G401 (cell line): ENCODE data around the gene PAPSS1. TPM values are rescaled to one million over a fixed set of nuclear protein-coding genes. Genes with fewer than 3 reads are reported as not detected.
"Not testable (repeated sequence)": the region's sequence is repeated elsewhere in the genome, so short reads cannot be mapped to it uniquely, and the experiment has no call there.

Source experiments
- DNase-seq: peaks from one replicate; pipeline ENCODE4 v3.0.0-alpha.2; 2015; ENCODE audit warnings: low spot score
- in situ Hi-C: cut with HindIII; loops from 2 replicates; pipeline ENCODE4 v1.10.0; 2016; ENCODE audit warnings: low sequenced_read_pairs, mixed read lengths
- total RNA-seq: library from RNA; depleted of rRNA; stranded (reverse); fragments of >200 nt; shearing (Covaris generic); gene quantifications from 2 replicates; pipeline ENCODE4 v1.2.3, GENCODE V29; 2014

Gene PAPSS1
- total RNA-seq, 1 experiment from 2014 or later = 23.8 TPM

DNA sequence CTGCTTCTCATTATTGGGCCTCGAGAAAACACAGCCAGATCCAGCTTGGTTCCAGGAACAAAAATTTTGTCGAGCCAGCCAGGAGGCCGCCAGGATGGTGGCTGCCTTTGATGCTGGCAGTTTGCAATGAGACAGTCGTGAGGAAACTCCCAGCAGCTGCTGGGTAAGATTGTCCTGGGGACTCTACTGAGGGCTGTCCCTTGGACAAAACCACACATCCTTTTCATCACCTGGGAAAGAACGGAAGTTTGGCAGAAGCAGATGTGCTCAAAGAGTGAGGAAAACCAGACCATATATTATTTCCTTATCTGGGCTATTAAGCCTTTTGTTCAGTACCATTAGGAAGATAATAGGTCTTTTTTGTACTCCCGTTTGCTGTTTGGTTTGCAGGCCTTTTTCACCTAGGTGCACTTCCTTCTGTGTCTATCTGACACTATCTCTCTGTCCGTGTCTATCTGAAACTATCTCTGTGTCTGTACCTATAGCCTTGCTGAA lies 13.4 kb upstream of the PAPSS1 start:
- DNase-seq = no peak
- in situ Hi-C loops = no loop called here

DNA sequence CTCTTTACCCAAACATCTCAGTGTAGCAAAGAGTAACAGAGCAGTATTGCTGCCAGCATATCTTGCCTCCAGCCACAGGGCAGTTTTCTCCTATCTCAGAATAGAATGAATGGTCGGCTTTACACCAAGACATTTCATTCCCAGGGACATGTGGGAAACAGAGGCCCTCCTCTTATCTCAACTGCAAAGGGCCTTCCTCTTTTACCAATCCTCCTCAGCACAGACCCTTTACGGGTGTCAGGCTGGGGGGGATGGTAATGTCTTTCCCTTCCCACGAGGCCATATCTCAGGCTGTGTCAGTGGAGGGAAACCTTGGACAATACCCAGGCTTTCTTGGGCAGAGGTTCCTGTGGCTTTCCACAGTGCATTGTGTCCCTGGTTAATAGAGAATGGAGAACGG lies 9.0 kb upstream of the PAPSS1 start:
- in situ Hi-C loops, DNase-seq: not testable (repeated sequence)

DNA sequence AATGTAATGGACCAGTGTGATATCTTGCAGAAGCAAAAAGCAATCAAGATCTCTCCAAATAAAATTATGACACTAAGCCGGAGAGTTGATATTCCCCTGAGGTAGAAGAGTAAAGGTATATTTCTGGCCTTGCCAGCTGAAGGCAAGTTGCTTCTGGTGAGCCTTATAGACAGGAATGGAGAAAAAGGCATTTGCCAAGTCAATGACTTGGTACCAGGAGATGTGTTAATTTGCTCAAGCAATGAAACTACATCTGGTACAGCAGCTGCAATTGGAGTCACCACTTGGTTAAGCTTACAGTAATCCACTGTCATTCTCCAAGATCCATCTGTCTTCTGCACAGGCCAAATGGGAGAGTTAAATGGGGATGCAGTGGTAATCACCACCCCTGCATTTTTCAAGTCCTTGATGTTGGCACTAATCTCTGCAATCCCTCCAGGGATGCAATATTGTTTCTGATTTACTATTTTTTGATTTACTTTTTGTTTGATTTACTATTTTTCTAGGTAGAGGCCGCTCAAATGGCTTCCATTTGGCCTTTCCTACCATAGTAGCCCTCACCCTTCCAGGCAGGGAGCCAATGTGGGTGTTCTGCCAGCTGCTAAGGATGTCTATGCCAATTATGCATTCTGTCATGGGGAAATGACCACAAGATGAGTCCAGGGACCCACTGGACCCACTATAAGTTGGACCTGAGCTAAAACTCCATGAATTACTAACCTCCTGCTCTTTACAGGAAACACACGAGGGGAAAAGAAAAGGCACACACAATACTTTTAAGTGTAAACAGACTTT lies 6.3 kb upstream of the PAPSS1 start:
- in situ Hi-C loops, DNase-seq: not testable (repeated sequence)

DNA sequence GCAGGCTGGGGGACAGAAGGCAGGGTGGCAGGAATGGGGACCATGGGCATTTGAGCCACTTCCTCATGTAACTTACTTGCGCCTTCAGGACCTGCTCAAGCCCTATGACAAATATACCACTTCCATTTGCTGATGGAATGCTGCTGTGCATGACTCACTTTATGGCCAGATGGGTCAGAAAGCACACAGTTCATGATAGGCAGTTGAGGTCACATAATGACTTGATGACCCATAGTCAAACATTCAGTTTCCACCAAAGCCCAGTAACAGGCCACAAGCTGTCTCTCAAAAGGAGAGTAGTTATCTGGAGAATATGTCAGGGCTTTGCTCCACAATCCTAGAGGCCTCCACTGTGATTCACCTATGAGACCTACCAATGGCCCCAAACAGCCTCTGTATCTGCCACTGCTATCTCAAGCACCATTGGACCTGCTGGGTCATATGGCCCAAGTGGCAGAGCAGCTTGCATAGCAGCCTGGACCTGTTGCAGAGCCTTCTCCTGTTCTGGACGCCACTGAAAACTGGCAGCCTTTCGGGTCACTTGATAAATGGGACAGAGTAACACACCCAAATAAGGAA lies 5.3 kb upstream of the PAPSS1 start:
- no peak for DNase-seq

DNA sequence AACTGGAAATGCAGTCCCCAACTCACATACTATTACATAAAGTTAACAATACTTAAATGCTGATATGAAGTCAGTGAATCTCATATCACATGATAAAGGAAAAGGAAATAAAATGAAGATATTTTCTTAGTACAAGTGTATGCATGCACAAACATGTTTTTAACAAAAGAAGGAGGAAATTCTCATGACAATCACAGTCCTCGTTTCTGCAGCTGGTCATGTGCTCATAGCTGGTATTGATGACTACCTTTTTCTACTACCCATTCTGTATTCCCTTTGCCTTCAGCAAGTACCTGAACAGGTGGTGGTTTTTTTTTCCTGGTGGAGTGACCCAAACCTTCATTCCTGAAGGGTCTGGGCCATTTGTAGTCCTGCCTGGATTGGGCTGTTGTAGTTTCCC lies 3.3 kb upstream of the PAPSS1 start:
- in situ Hi-C loops, DNase-seq: not testable (repeated sequence)

More for the DNA sequence above, 5.3 kb upstream of the PAPSS1 start:
- in situ Hi-C loops = no loop called here

DNA sequence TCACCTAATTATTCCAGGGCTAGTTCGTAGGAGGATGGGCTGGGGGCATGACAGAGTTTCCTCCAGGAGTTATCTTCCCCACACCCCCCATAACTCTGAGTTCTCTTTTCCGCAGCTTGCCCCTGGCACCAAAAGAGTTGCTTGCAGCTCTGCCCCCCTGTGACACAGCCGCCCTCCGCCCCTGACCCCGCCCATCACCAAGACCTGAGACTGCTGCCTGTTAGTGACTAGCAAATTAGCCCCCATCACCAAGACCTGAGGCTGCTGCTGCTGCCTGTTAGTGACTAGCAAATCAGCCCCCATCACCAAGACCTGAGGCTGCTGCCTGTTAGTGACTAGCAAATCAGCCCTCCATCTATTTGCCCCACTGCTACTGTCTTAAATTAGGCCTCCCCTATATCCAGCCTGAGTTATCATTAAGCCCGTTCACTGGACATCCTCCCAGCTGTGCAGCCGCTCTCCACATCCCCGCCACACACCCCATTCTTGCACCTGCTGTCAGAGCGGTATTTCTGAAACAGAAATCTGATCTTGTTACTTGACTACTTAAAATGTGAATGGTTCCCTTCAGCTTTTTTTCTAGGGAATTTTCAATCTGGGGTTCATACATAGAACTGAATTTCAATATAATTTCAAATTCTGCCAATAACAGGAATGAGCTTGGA lies 1.5 kb upstream of the PAPSS1 start:
- in situ Hi-C loops = no loop called here
- DNase-seq = no peak

DNA sequence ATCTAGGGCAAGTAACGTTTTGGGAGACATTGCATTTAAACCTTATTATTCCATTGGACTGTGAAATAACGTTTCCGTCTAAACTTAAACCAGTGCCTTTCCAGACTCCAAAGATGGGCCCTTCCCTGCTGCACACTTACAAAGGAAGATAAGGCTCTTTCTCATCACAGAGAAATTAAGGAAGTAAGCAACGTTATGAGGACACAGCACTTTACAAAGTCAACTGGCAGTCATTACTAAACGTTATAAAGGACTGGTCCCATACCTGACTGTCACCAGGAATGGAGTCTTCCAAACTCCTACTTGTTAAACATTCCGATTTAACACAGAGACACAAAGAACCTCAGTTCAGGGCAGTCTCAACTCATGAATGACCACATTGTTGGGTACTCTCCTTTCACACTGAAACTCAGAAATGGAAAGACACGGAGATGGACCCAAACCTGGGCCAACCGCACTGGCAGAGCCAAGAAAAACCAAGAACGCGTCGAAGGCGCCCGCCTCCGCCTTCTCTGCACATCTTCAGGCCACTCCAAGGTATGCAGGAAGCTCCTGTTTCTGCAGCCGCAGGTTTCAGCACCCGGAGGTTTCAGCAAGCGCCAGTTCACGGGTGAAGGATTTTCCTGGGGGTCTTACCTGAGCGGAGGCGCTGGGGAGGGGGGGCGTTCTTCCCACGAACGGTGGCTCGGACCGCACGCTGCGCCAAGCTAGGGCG lies 670 bp downstream of the PAPSS1 start:
- in situ Hi-C loops = no loop called here
- DNase-seq = peak; percentile 62

DNA sequence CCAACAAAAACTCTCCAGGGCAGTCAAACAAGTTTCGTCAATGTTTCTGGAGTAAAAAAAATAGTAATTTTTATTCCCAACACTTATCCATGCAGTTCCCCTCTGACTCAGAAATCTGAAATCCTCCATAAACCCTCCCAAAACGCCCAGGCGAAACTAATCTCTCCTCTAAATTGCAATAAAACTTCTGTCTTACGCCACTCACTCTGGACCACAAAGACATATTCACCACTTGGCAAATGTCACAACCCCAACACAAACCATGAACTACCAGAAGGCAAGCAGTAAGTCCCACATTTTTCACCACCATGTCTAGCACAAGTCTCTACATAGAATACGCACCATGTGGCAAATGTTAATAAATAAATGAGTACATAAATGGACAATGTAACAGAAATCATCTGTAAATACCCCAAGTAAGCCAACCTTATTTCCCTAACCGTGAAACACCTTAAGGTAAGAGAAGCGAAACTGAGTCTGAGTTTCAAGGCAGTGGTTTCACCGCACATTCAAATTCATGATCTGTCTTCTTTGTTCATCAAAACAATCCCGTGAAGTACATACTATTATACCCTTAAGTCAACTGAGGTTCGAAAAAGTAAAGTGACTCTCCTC lies 1.6 kb downstream of the PAPSS1 start:
- DNase-seq = no peak
- in situ Hi-C loops = no loop called here

DNA sequence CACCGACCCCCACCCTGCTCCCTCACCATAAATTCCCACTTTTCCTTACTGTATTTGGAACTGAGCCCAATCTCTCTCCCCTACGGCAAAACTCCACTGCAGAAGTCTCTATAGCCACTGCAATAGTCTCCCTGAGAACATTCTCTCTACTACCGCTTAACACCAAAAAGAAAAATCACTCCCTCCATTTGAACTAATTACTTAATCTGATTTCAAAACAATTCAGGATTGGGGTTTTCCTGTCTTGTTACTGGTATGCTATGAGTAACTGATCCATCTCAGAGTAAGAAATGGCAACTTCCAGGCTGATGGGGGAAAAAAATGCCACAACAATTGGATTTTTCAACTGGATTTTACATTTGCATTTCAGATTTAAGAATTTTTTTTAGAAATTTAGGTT lies 5.8 kb downstream of the PAPSS1 start:
- in situ Hi-C loops = no loop called here
- DNase-seq = no peak

DNA sequence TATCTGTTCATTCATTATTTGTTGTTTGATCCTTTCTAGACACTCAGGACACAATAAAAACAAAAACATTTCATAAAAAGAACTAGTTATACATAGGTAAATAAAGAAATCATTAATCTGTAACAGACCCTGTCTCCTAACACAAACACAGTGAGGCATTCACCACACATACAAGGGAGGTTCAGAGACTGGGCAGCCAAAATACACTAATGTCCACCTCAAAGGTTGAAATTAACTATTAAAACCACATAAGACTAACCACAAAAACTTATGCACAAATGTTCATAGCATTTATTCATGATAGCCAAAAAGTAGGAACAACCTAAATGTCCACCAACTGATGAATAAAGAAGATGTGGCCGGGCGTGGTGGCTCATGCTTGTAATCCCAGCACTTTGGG lies 7.8 kb downstream of the PAPSS1 start:
- DNase-seq = no peak
- in situ Hi-C loops = no loop called here

DNA sequence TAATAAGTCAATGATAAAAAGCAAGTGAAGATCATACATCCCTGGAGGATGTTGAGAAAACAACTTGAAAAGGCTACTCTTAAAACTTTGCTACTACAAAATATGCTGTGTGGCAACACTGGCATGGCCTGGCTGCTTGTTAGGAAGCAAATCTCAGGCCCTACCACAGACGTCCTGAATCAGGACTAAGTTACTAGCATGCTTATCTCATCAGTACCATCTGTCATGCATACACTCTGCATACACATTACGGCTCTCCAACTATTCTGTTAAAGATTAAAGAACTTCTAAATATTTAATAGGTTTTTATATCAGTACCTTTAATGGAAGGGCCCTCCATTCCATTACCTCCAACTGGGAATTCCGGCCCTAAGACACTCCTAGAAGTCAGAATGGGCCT lies 8.2 kb downstream of the PAPSS1 start:
- in situ Hi-C loops = no loop called here
- DNase-seq = no peak

DNA sequence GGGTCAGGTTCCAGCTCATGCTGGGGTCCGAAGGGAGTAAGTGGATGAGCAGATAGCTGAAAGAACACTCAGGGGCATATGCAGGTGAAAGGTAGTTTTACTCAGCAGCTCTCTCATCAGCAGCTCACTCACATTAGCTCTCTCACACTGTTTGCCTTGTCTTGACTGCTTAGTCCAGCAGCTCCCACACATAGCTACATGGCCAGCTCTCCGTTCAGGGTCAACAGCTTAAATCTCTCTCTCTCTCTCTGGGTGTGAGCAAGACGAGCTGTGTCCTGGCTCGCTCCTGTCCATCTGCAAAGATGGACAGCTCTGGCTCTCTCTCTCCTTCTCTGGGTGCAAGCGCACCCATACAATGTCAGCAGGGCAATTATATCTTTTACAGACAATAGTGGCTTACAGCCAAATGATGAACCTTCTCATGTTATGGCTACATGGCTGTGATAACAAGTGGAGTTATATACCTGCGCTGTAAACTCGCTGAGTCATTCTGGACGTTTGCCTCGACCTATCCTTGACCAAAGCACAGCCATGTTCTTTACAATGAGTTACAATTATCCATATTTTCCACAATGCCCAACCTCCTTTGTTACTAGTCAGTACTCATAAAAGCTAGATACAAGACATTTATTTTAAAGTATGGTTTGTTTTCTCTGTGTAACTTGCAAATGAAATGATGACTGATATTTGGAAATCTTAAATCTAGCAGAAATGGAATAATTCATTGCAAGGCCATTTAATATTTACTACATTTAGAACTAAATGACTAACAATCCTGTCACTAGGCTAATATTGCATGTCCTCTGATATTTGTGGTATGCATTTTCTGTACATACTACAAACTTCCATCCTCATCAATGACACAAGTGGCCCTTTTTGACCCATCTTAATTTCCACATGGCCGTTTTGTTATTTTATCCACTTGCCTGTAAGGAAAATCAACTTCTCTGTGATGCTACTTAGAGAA lies 9.3 kb downstream of the PAPSS1 start:
- no peak for DNase-seq
- in situ Hi-C loops = no loop called here

DNA sequence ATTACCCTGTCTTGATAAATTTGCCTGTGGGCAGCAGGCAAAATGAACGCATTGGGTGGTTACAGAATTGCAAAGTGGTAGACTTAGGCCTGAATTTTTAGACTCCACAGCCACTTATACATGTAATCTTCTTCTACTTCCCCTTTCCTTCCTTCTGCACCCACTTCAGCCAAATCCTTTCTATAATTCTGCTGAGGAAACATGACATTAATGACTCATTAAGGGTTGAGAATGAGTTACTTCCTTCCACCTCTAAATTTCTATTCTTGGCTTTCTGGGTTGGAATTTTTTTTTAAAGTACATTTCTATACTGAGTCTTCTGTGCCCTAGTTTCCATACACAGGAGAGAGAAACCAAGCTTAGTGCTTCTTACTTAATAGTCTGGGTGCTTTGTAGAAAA lies 10.1 kb downstream of the PAPSS1 start:
- no peak for DNase-seq
- in situ Hi-C loops = no loop called here

DNA sequence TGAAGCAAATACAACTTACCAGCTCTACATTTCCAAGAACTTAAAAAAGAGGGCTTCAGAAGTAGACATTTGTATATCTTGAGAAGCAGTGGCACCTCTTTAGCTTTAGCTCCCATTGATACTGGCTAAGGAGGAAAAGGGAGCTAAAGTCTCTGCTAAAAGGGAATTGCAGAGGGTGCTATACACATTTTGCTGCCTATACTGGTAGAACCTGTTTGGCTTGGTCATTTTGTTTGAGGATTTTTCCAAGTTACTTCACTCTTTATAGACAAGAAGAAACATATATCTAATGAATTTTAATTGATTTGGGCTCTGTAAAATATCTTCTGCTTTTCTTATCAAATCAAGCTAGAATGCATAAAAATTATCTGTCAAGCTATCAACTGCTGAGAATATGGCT lies 11.8 kb downstream of the PAPSS1 start:
- DNase-seq = no peak
- in situ Hi-C loops = no loop called here

DNA sequence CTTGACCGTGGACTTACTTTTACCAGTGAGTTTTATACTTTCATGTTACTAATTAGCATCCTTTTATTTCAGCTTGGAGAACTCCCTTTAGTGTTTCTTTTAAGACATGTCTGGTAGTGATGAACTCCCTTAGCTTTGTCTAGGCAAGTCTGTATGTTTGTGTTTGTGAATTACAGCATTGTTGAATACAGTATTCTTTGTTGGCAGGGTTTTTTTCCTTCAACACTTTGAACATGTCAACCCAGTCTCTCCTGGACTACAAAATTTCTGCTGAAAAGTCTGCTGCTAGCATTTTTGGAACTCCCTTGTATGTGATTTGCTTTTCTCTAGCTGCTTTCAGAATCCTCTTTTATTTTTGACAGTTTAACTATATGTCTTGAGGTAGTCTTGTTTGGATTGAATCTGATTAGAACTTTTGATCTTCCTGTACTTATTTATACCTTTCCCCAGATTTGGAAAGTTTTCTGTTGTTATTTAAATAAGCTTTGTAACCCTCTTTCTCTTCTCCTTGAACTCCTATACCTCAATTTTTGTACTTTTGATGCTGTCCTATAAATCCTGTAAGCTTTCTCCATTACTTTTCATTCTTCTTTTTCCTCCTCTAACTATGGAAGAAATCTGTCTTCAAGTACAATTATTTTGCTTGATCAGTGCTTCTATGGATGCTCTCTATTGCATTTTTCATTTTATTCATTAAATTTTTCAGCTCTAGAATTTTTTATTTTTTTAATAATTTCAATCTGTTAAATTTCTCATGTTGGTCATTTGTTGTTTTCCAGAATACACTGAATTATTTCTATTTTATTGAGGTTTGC lies 14.1 kb downstream of the PAPSS1 start:
- in situ Hi-C loops = no loop called here
- DNase-seq = no peak

DNA sequence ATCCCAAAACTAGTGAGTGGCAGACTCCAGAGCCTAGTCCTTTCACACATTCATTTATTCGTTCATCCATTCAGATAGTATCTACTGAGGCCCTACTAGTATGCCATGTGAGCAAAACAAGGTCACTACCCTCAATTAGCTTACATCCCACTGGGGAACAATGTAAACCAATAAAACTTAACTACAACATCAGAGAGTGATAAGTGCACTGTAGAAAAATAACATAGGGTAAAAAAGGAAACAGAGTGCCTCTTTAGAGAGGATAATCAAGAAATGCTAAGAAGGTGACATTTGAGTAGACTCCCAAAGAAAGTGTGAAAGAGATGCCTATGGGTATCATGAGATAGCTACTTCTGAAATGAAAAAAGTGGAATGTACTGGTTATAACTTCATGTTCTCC lies 18.5 kb downstream of the PAPSS1 start:
- in situ Hi-C loops = no loop called here
- no peak for DNase-seq

DNA sequence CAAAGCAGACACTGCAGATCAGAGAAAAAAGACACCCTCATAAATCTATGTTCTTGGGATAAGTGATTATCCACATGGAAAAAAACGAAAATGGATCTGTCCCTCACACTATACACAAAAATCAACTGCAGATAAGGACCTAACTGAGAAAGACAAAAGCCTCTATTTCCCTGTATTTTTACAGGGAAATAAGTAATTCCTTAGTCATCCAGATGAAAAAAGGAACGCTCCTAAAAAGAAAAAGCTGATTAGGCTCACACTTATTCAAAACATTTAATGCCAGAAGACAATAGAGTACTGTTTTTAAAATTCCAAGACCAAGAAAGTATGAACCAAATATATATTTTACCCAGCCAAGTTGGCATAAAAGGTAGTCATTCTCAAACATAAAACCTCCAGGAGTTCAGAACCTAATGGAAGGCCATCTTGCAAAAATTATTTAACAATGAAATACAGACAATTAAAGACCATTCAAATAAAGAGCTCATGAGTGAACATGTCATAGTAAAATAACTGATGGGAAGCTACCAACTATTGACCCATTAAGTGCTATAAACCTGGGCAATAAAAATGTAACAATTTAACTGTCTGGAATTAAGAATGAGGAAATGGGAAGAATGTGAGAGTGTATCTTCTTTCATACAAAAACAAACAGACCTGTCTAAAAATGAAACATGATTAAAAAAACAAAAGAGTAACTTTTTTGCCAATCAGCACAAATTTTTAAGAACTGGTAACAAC lies 20.4 kb downstream of the PAPSS1 start:
- no peak for DNase-seq
- in situ Hi-C loops = no loop called here
